Measurements from ENCODE around the gene POLR2C. TPM values are rescaled to one million over a fixed set of nuclear protein-coding genes. Genes with fewer than 3 reads are reported as not detected.

Gene POLR2C
- total RNA-seq, 1 donor from 2014 or later: 136 TPM

- DNase-seq (ENCODE audit: low read depth, low spot score): peak; percentile 75
Measured at GRCh38 chr16:57447186-57447962, 15.1 kb upstream of the POLR2C start, which contains the start of the genes CIAPIN1 and COQ9. TSS of gene CIAPIN1 (minus strand) at chr16:57447385. CDS start at chr16:57440928, 6,457 bp downstream. TSS of gene COQ9 (plus strand) at chr16:57447479. CDS start at chr16:57447506, 27 bp downstream.

- DNase-seq (ENCODE audit: low read depth, low spot score): no peak
Measured at GRCh38 chr16:57452021-57452420, 10.5 kb upstream of the POLR2C start.

GRCh38 chr16:57462978-57463362 lies 491 bp downstream of the POLR2C start:
- no peak for DNase-seq (ENCODE audit: low read depth, low spot score)

GRCh38 chr16:57464523-57464922 lies 2.0 kb downstream of the POLR2C start:
- DNase-seq (ENCODE audit: low read depth, low spot score): no peak

GRCh38 chr16:57468346-57468745 lies 5.9 kb downstream of the POLR2C start:
- DNase-seq (ENCODE audit: low read depth, low spot score): no peak

- DNase-seq (ENCODE audit: low read depth, low spot score): no peak
Measured at GRCh38 chr16:57469046-57469445, 6.6 kb downstream of the POLR2C start.

- no peak for DNase-seq (ENCODE audit: low read depth, low spot score)
Measured at GRCh38 chr16:57469917-57470470, 7.5 kb downstream of the POLR2C start.

- DNase-seq (ENCODE audit: low read depth, low spot score): no peak
Measured at GRCh38 chr16:57470711-57471110, 8.2 kb downstream of the POLR2C start.

GRCh38 chr16:57471209-57471608 lies 8.7 kb downstream of the POLR2C start:
- DNase-seq (ENCODE audit: low read depth, low spot score): no peak

GRCh38 chr16:57471852-57472664 lies 9.6 kb downstream of the POLR2C start:
- no peak for DNase-seq (ENCODE audit: low read depth, low spot score)

- no peak for DNase-seq (ENCODE audit: low read depth, low spot score)
Measured at GRCh38 chr16:57472665-57473060, 10.2 kb downstream of the POLR2C start.

- DNase-seq (ENCODE audit: low read depth, low spot score): no peak
Measured at GRCh38 chr16:57473176-57473840, 10.8 kb downstream of the POLR2C start.

- DNase-seq (ENCODE audit: low read depth, low spot score): no peak
Measured at GRCh38 chr16:57473906-57474305, 11.4 kb downstream of the POLR2C start.

GRCh38 chr16:57474671-57475661 lies 12.5 kb downstream of the POLR2C start:
- no peak for DNase-seq (ENCODE audit: low read depth, low spot score)

GRCh38 chr16:57475711-57476339 lies 13.3 kb downstream of the POLR2C start:
- DNase-seq (ENCODE audit: low read depth, low spot score): peak; percentile 24

GRCh38 chr16:57476546-57477410 lies 14.3 kb downstream of the POLR2C start:
- DNase-seq (ENCODE audit: low read depth, low spot score): no peak

- DNase-seq (ENCODE audit: low read depth, low spot score): no peak
Measured at GRCh38 chr16:57477531-57478202, 15.2 kb downstream of the POLR2C start.

All from pulmonary artery endothelial cell (primary cell).